OCI-LY3 (cell line): Measurements from ENCODE around the gene PTP4A2.

Experiments
- EZH2phosphoT487 ChIP-seq: fragments of 200-600 bp; shearing (Covaris generic); IDR thresholded peaks from 2 replicates; pipeline ENCODE4 v1.6.1; 2018; ENCODE audit warnings: antibody characterized with exemption, mixed run types, low read depth
- TF ChIP-seq, protein P1 (sequence below): fragments of 200-600, 300-600 bp; sonication (generic); IDR thresholded peaks from 2 replicates; pipeline ENCODE4 v1.5.1; 2014; ENCODE audit warnings: antibody characterized with exemption, low read length, low read depth

DNA sequence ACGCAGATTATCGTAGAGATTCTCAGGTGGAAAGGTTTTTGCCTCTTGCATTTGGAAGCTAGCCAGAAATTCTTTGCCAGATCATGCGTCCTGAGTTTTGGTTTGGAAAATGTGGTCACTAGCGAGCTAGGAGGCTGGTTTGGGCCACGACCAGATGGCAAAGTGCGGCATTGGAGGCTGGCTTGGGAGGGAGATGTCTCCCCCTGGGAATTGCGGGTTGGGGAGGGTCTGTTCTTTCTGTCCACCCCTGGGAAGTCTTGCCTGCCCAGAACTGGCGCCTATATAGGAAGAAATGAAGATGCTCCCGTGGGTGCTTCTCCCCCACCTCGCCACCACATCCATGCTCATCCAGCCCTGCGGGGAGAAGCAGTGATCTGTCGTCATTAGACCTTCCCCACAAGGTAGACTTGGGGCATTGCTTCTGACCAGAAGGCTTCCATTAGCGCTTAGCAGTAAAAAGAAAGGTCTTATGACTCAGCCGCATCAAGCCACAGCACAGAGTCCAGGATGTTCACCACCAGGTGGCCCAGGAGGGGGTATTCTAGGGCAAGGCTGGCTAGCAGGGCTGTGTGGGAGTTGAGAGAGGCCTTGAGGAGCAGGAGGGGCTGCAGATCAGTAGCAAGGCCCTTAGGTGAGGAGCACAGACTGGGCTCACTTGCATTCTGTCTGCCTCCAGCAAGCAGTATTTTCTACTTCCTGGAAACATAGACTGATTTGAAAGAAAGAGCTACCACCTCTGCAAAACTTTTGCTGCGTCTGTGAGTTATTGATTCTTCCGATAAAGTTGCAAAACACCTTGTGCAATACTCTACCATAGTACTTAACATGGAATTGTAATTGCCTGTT is 1.5 kb upstream of the PTP4A2 start:
- TF ChIP-seq, protein P1, sequence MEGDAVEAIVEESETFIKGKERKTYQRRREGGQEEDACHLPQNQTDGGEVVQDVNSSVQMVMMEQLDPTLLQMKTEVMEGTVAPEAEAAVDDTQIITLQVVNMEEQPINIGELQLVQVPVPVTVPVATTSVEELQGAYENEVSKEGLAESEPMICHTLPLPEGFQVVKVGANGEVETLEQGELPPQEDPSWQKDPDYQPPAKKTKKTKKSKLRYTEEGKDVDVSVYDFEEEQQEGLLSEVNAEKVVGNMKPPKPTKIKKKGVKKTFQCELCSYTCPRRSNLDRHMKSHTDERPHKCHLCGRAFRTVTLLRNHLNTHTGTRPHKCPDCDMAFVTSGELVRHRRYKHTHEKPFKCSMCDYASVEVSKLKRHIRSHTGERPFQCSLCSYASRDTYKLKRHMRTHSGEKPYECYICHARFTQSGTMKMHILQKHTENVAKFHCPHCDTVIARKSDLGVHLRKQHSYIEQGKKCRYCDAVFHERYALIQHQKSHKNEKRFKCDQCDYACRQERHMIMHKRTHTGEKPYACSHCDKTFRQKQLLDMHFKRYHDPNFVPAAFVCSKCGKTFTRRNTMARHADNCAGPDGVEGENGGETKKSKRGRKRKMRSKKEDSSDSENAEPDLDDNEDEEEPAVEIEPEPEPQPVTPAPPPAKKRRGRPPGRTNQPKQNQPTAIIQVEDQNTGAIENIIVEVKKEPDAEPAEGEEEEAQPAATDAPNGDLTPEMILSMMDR: peak; percentile 56
- TF ChIP-seq EZH2phosphoT487: no peak
